Embryonic facial prominence (tissue), 1 donor: Measurements from ENCODE around the gene ASNSD1.
"Not testable (repeated sequence)": the region's sequence is repeated elsewhere in the genome, so short reads cannot be mapped to it uniquely, and the experiment has no call there.

Source experiments
- DNase-seq: peaks from one replicate; pipeline ENCODE4 v3.0.0-alpha.2; 2016; ENCODE audit errors: extremely low spot score

ASNSD1 gene

DNA sequence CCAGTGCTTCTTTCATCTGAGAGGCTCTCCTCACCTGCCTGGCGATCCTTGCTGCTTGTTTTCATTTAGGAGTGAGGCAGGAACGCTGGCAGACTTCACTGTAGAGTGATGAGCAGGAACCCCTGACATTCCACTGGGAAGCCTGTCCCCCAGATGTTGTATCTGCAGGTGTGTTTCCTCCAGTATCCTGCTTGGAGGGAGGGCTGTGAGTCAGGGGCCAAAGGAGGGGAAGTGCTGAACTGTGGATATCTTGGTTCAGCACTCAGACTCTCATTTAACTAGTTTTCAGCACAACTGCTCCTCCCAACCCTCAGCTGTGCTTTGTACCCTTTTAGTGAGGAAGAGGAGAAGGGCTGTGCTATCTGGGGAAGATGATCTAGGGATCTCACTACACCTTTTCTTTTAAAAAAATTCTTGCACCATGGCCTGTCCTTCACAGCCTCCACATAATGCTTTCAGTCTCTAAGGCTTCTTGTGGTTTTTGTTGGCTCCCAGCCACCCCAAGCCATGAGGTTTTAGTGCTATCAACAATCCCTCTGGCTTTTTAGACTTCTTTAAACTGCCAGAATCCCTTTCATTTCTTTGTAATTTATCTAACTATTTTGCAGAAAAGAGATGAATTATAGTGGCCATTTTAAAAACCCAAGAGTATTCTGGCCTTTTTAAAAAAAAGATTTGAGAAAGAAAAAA is 24.4 kb downstream of the ASNSD1 start:
- DNase-seq = no peak

DNA sequence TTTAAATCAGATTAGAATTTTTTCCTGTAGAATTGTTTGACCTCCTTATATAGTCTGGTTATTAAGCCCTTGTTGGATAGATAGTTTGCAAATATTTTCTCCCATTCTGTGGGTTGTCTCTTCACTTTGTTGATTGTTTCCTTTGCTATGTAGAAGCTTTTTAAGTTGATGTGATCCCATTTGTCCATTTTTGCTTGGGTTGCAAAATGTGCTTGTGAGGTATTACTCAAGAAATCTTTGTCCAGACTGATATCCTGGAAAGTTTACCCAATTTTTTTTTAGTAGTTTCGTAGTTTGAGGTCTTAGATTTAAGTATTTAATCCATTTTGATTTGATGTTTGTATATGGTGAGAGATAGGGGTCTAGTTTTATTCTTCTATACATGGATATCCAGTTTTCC is 26.5 kb downstream of the ASNSD1 start:
- DNase-seq = not testable (repeated sequence)

DNA sequence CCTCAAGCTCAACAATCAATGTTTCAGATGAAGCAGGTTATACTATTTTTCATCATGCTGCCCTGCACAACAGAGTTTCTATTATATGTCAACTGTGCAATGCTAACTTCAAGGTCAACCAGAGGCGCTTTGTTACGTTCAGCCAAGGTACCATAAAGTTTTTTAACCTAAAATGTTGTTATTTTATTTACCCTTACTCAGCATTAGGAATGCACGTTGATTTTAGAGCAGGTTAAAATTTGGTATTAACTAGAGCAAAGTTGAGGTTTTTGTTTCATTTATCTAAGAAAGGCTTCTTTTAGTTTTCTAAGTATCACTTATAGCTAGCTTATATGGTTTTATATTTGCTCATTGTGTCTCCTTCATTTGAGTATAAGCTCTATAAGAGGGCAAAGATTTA is 35.0 kb downstream of the ASNSD1 start:
- DNase-seq = no peak

DNA sequence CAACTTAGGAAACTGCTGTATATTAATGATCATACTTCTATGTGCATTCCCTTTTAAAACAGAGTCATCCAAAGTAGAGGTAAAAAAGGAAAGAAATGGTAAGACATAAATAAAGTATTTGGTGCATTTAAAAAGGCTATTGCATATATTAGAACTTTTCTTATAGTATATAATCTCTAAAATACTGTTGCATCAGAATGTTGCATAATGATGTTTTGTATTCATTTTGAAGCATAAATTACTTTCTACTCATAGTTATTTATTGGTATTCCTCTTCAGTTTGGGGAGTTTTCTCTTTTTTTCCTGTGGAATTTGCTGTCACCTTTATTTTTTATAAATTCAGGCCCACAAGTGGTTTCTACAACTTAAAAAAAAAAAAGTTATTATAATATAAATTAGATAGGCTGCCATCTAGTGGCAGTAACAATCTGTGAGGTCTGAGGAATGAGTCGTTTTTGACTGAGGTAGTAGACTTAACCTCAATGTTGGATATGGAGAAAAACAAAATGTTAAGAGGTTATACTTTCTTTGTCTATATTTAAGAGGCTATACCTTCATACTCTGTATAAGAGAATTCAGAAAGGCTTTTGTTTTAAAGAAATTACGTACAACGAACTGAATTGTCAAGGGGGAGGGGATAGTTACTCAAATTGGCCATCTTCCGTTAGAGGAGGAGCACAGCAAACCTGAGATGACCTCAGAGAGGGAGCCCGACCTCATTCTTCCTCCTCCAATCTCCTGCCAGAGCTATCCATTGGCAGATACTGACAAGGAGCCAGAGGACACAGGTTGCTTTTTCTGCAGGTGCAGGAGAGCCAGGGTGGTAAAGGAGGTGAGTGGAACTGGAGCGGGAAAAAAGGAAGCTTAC is 37.0 kb downstream of the ASNSD1 start:
- peak; percentile 24 for DNase-seq

DNA sequence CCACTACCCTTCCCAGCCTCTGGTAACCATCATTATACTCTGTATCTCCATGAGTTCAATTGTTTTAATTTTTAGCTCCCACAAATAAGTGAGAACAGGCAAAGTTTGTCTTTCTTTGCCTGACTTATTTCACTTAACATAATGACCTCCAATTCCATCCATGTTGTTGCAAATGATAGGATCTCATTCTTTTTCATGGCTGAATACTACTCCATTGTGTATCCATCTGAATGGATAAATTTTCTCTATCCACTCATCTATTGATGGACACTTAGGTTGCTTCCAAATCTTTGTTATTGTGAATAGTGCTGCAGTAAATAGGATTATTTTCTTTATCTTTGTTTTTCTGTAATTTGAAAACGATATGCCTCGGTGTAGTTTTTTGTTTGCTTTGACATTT is 39.4 kb downstream of the ASNSD1 start:
- no peak for DNase-seq

DNA sequence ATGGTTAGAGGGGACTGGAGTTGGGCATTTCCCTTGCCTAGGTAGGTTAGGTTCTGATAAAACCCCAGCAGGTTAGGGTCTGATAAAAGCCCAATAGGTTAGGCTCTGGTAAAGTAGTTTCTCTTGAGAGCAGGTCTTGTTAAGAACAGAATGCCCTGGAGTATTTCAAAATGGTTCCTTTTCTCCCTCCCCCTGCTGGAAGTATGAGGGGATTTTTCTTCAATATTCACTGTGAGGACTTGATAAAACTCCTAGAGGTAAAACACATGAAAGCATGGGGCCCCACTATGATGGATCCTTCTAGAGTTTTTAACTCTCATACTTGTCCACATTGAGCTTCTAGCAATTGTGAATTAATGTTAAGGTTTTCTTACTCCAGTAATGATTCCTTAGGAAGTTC is 40.8 kb downstream of the ASNSD1 start:
- no peak for DNase-seq

DNA sequence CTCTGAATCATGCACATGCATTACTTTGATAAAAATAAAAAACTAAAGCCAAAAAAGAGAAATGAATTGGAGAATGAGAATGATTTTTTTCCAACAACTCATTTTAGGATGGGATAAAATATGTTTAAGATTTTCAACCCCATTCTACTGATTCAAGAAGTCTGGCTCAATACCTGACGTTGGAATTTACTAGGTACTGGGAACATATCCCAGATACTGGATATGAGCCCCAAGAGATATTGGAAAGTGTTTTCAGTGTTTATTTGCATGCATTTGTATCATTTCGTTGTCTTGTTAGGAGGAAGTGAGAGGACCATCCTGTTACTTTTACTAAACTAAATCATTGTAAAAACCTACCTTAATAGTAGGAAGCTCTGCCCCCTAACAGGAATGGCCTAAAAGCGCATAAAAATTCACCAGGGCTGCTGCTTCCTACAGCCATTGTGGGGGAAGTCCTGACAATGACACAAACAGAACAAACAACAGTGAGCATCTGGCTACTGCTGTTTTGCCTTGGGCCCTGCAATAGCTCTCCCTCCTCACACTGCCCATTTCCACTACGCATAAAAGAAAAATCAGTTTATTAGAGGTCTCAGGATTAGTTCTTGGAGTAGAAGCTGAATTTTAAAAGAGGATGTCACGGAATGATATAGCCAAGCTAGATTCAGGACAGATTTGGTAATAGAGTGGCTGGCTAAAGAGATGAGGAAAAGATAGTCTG is 48.4 kb downstream of the ASNSD1 start:
- no peak for DNase-seq

DNA sequence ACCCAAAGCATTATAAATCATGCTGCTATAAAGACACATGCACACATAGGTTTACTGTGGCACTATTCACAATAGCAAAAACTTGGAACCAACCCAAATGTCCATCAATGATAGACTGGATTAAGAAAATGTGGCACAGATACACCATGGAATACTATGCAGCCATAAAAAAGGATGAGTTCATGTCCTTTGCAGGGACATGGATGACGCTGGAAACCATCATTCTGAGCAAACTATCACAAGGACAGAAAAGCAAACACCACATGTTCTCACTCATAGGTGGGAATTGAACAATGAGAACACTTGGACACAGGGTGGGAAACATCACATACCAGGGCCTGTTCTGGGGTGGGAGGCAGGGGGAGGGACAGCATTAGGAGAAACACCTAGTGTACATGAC is 56.3 kb downstream of the ASNSD1 start:
- DNase-seq = not testable (repeated sequence)

DNA sequence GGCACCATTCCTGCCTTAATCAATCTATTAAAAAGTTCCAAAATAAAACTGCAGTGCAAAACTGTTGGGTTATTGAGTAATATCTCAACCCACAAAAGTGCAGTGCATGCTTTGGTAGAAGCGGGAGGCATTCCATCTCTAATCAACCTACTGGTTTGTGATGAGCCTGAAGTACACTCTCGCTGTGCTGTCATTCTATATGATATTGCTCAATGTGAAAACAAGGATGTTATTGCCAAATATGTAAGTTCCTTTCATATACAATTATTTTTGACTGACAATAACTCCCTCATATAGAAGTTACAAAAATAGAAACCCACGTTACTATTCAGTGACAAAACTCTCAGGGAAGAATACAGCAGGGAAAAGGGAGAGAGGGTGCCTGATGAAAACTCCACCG is 58.3 kb downstream of the ASNSD1 start:
- no peak for DNase-seq
